Neural cell (in vitro differentiated cells): Measurements from ENCODE around the gene ROR1.

Experiments used
- CTCF ChIP-seq: fragments of 450-650 bp; IDR thresholded peaks from 2 replicates; pipeline ENCODE4 v1.5.1; 2014; ENCODE audit warnings: antibody characterized with exemption, mild to moderate bottlenecking, moderate library complexity; ENCODE audit not compliant: poor library complexity, severe bottlenecking
- EP300 ChIP-seq: fragments of 450-650 bp; conservative IDR thresholded peaks from 2 replicates; pipeline ENCODE4 v1.6.1; 2014; ENCODE audit warnings: antibody characterized with exemption, mild to moderate bottlenecking, moderate library complexity; ENCODE audit not compliant: poor library complexity, severe bottlenecking
- EZH2 ChIP-seq: fragments of 200-600, 300-800 bp; shearing (Covaris generic), sonication (generic); IDR thresholded peaks from 2 replicates; pipeline ENCODE4 v1.6.1; 2014; ENCODE audit warnings: antibody characterized with exemption, low read length, borderline replicate concordance, mild to moderate bottlenecking; ENCODE audit not compliant: insufficient read depth, poor library complexity, severe bottlenecking
- POLR2AphosphoS5 ChIP-seq: IDR thresholded peaks from 2 replicates; pipeline ENCODE4 v1.6.1; 2012

- TF ChIP-seq CTCF = no peak
- TF ChIP-seq EZH2 = no peak
- TF ChIP-seq EP300 = no peak
- TF ChIP-seq POLR2AphosphoS5 = no peak
These were observed 387.6 kb downstream of the ROR1 start for GRCh38 chr1:64161357-64161941.
